Left lung (tissue), 10 donors: Measurements from ENCODE around the gene STAMBPL1. TPM values are rescaled to one million over a fixed set of nuclear protein-coding genes. Genes with fewer than 3 reads are reported as not detected.
A peak's percentile ranks its signal among the peaks of the same experiment; 100 is the strongest.

Experiments used
- ATAC-seq: fragments of 200-7000 bp; cut with Tn5 transposase; one replicate; pipeline ENCODE4 v1.9.1; 2020; ENCODE audit warnings: moderate library complexity
- DNase-seq, 4 donors: peaks; one replicate each; pipeline ENCODE4 v3.0.0-alpha.2; 2013 to 2020
- H3K27ac ChIP-seq, 2 donors: fragments of 200-600 bp; sonication (generic) in 1 of 2; one replicate each; pipeline versions ENCODE4 v1.5.0 to v1.8.0; 2020 to 2021
- H3K27me3 ChIP-seq, 2 donors: fragments of 200-600 bp; sonication (generic) in 1 of 2; one replicate each; pipeline versions ENCODE4 v1.5.0 to v1.8.0; 2020 to 2021
- H3K36me3 ChIP-seq, 2 donors: fragments of 200-600 bp; sonication (generic) in 1 of 2; one replicate each; pipeline versions ENCODE4 v1.5.0 to v1.8.0; 2020 to 2021
- H3K4me1 ChIP-seq, 2 donors: fragments of 200-600 bp; one replicate each; pipeline ENCODE4 v1.8.0; 2021
- H3K4me3 ChIP-seq, 2 donors: fragments of 200-600 bp; sonication (generic) in 1 of 2; one replicate each; pipeline versions ENCODE4 v1.5.0 to v1.8.0; 2020 to 2021; ENCODE audit warnings: mild to moderate bottlenecking in 1 of 2
- H3K9me3 ChIP-seq, 2 donors: fragments of 200-600 bp; sonication (generic) in 1 of 2; one replicate each; pipeline versions ENCODE4 v1.5.0 to v1.8.0; 2020 to 2021
- intact Hi-C, 2 donors: fragments of 100-400 bp; cut with DNase I; formaldehyde crosslinking; loops; one replicate each; pipeline versions ENCODE4 v1.11.2 to v1.14.2; 2022
- polyA plus RNA-seq, 6 donors: library from polyadenylated mRNA; unstranded; fragments of 120-200 nt; gene quantifications; one replicate each; pipeline ENCODE4 v1.2.1, GENCODE V29; 2013; ENCODE audit not compliant: insufficient read length in 6 of 6
- total RNA-seq, 2 donors: library from RNA; stranded (reverse); fragmentation: NEBNext Ultra II Directional; extraction: Animal tissue kit (Norgen Biotek cat#: 25700); gene quantifications; one replicate each; pipeline ENCODE4 v1.2.1, GENCODE V29; 2021
- TF ChIP-seq, protein P1 (sequence below), 2 donors: fragments of 200-600 bp; sonication (generic) in 1 of 2; IDR thresholded peaks; one replicate each; pipeline versions ENCODE4 v1.5.0 to v1.8.0; 2021; ENCODE audit warnings: antibody characterized with exemption in 2 of 2
- donor health status: DM: no; HTN: yes; CAD: no.
- donor health status: DM: no; HTN: no; CAD: no.

Gene STAMBPL1
- total and polyA plus RNA-seq, 8 donors: 7.5 to 13.4 (median 11.4) TPM

DNA sequence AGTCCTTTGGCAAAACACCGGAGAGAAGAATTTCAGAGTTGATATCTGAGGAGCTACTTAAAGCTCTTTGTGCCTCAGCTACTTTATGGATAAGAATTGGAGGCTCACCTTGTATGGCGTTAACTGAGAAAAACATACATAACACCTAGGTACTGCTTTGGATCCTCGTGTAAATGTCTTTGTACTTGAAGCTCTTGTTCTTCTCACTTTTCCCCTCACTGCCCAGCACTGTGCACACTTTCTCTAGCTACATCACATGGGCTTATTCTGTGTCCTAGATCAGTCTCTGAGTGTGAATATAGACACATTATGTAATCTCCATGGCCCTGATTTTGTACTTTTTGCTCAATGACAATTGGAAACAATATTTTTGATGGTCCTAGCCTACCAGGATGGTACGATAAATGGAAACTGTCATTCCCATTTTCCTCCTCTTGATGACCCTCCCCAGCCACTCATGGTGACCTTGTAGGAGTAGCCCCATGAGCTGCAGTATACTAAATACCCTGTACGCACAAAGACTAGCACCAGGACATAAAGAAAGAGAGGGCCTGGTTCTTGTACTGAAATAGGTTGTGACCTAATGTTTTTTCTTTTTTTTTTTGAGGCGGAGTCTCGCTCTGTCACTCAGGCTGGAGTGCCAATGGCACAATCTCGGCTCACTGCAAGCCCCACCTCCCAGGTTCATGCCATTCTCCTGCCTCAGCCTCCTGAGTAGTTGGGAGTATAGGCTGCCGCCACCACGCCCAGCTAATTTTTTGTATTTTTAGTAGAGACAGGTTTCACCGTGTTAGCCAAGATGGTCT lies 22.1 kb downstream of the STAMBPL1 start:
- Histone ChIP-seq H3K4me3 (no peak overlapping the region), H3K4me1 (peaks cover 6 to 10% of the 10 kb centered on the region in 2 donors), H3K27ac (peak overlapping the region in 1 of 2 donors; percentile 55), H3K27me3 (no peaks in the 10 kb centered on the region), H3K9me3 (no peaks in the 10 kb centered on the region), H3K36me3 (peaks cover 0 to 13% of the 10 kb centered on the region in 2 donors)
- DNase-seq: no peak
- no peak for ATAC-seq
- intact Hi-C loops: no loop called here
- TF ChIP-seq, protein P1, sequence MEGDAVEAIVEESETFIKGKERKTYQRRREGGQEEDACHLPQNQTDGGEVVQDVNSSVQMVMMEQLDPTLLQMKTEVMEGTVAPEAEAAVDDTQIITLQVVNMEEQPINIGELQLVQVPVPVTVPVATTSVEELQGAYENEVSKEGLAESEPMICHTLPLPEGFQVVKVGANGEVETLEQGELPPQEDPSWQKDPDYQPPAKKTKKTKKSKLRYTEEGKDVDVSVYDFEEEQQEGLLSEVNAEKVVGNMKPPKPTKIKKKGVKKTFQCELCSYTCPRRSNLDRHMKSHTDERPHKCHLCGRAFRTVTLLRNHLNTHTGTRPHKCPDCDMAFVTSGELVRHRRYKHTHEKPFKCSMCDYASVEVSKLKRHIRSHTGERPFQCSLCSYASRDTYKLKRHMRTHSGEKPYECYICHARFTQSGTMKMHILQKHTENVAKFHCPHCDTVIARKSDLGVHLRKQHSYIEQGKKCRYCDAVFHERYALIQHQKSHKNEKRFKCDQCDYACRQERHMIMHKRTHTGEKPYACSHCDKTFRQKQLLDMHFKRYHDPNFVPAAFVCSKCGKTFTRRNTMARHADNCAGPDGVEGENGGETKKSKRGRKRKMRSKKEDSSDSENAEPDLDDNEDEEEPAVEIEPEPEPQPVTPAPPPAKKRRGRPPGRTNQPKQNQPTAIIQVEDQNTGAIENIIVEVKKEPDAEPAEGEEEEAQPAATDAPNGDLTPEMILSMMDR (IDR thresholded peaks at IDR 0.05): no peak

DNA sequence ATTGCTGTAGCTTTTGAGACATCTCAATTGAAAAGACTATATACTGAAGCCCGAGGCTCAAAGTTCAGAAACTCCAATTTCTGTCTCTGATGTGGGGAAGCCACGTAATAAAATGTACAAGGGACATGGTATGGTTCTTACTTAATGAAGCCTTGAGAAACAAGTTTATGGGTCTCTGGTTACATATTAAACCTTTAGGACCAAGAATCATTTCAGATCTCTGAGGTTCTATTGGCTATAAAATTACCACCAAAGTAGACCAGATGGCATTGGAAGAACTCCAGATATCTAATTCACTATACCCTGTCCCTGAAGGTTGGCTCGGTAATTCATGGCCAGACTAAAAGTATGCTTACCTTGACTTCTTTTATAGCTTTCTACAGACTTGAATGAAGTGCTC lies 23.7 kb downstream of the STAMBPL1 start:
- Histone ChIP-seq H3K9me3 (no peaks in the 10 kb centered on the region), H3K36me3 (peaks cover 0 to 13% of the 10 kb centered on the region in 2 donors), H3K27ac (no peak overlapping the region), H3K4me1 (peaks cover 0 to 5% of the 10 kb centered on the region in 2 donors), H3K4me3 (no peak overlapping the region), H3K27me3 (no peaks in the 10 kb centered on the region)
- TF ChIP-seq, protein P1 (IDR thresholded peaks at IDR 0.05): no peak
- ATAC-seq (no peak), DNase-seq (no peak)
- intact Hi-C loops: no loop called here

DNA sequence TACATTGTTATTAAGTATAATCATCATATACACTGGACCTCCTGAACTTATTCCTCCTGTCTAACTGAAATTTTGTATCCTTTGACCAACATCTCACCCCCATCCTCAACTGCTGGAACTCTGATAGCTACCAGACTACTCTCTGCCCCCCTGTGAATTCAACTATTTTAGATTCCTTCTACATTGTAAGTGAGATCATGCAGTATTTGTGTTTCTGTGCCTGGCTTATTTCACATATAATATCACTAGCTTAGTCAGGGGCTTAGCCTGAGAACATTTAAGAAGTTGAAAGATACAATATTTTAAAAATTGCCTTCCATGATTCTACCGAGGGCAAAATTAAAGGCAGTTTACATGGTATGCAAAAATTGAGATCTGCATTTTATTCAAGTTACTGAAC lies 26.9 kb downstream of the STAMBPL1 start:
- Histone ChIP-seq H3K27ac (no peak overlapping the region), H3K27me3 (no peaks in the 10 kb centered on the region), H3K36me3 (peaks cover 0 to 13% of the 10 kb centered on the region in 2 donors), H3K9me3 (no peaks in the 10 kb centered on the region), H3K4me1 (no peaks in the 10 kb centered on the region), H3K4me3 (no peak overlapping the region)
- DNase-seq (no peak), ATAC-seq (no peak)
- TF ChIP-seq, protein P1 (IDR thresholded peaks at IDR 0.05): no peak
- intact Hi-C loops: no loop called here

DNA sequence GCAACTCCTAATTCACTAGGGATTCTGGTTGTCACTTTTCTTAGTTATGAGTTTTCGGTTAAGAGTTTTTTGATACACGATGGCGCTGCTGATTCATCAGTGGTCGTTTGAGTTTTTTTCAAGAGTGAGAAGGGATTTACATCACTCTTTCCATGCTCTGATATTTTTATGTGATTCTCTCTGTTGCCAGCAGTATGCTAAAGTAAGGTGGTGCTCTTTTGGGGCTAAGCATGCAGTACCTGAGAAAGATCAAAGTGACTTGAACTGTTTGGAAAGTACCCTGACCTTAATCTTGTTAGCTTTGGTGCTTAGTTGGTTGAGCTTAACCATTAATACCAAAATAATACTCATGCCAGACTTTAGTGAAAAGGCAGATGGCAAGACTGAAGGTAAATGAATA lies 28.1 kb downstream of the STAMBPL1 start:
- ATAC-seq: no peak
- TF ChIP-seq, protein P1 (IDR thresholded peaks at IDR 0.05): no peak

DNA sequence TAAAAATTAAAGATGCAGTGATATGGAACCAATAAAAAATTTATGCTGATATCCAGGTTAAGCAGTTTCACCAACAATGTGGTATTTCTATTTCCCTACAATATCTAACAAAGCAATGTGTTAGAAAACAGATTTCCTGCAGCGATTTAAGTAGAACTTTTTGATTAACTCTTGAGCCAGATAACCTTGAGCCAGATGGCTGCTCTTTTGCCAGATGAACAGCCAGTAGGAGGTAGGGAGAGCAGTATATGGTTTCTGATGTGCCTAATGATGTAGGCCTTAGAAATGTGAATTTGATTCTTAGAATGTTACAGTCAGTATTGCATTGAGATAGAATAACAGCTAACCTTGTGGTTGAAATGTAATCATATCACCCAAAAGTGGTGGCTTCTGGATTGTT lies 31.1 kb downstream of the STAMBPL1 start:
- Histone ChIP-seq H3K36me3 (peaks cover 0 to 8% of the 10 kb centered on the region in 2 donors), H3K9me3 (no peaks in the 10 kb centered on the region), H3K27ac (no peak overlapping the region), H3K27me3 (no peaks in the 10 kb centered on the region), H3K4me1 (no peaks in the 10 kb centered on the region), H3K4me3 (no peak overlapping the region)
- DNase-seq: no peak
- intact Hi-C loops: no loop called here
- ATAC-seq: no peak
- TF ChIP-seq, protein P1 (IDR thresholded peaks at IDR 0.05): no peak

More for the DNA sequence above, 28.1 kb downstream of the STAMBPL1 start:
- Histone ChIP-seq H3K4me1 (no peaks in the 10 kb centered on the region), H3K36me3 (peaks cover 0 to 13% of the 10 kb centered on the region in 2 donors), H3K4me3 (no peak overlapping the region), H3K27ac (no peak overlapping the region), H3K27me3 (no peaks in the 10 kb centered on the region), H3K9me3 (no peaks in the 10 kb centered on the region)
- intact Hi-C loops: no loop called here
- DNase-seq: no peak
